Osteoblast (primary cell): Measurements from ENCODE around the gene LILRB3. TPM values are rescaled to one million over a fixed set of nuclear protein-coding genes. Genes with fewer than 3 reads are reported as not detected.
"Not testable (repeated sequence)": the region's sequence is repeated elsewhere in the genome, so short reads cannot be mapped to it uniquely, and the experiment has no call there.

Source experiments
- DNase-seq: peaks from one replicate; pipeline ENCODE4 v3.0.0; 2011; ENCODE audit warnings: low spot score, mixed read lengths; ENCODE audit not compliant: insufficient read length; ENCODE audit errors: missing footprints
- H2AFZ ChIP-seq: 2 replicates; pipeline ENCODE4 v1.6.0; 2011; ENCODE audit warnings: mild to moderate bottlenecking, low read length
- H3K27ac ChIP-seq: 2 replicates; pipeline ENCODE4 v1.5.1; 2011; ENCODE audit warnings: mild to moderate bottlenecking, low read depth, low read length, moderate library complexity
- H3K27me3 ChIP-seq: 2 replicates; pipeline ENCODE4 v1.6.0; 2012; ENCODE audit warnings: mild to moderate bottlenecking, control low read depth, inconsistent platforms, low read length, moderate library complexity; ENCODE audit not compliant: insufficient read depth
- H3K36me3 ChIP-seq: 2 replicates; pipeline ENCODE4 v1.5.1; 2011; ENCODE audit warnings: mild to moderate bottlenecking, low read length, control low read depth, moderate library complexity; ENCODE audit not compliant: insufficient read depth
- H3K4me1 ChIP-seq: 2 replicates; pipeline ENCODE4 v1.5.1; 2011; ENCODE audit warnings: mild to moderate bottlenecking, low read length, control low read depth, moderate library complexity; ENCODE audit not compliant: insufficient read depth
- H3K4me2 ChIP-seq: 2 replicates; pipeline ENCODE4 v1.6.0; 2011; ENCODE audit warnings: mild to moderate bottlenecking, low read length; ENCODE audit not compliant: insufficient read depth
- H3K4me3 ChIP-seq: fragments of 200-600 bp; sonication (generic); 3 replicates; pipeline ENCODE4 v1.5.1; 2012; ENCODE audit warnings: mild to moderate bottlenecking, low read length, inconsistent platforms; ENCODE audit not compliant: insufficient read depth
- H3K79me2 ChIP-seq: 2 replicates; pipeline ENCODE4 v1.6.0; 2012; ENCODE audit warnings: mild to moderate bottlenecking, low read length, control low read depth, inconsistent platforms; ENCODE audit not compliant: insufficient read depth
- H3K9me3 ChIP-seq: 2 replicates; pipeline ENCODE4 v1.5.1; 2011; ENCODE audit warnings: low read depth, low read length, control low read depth
- H4K20me1 ChIP-seq: 2 replicates; pipeline ENCODE4 v1.6.0; 2012; ENCODE audit warnings: mild to moderate bottlenecking, low read length, control low read depth; ENCODE audit not compliant: insufficient read depth
- total RNA-seq: library from RNA; depleted of rRNA; stranded (reverse); fragments of >200 nt; gene quantifications from 2 replicates; pipeline ENCODE4 v1.2.3, GENCODE V29; 2012
- TF ChIP-seq, protein P1 (sequence below): IDR thresholded peaks from 2 replicates; pipeline ENCODE4 v1.5.1; 2011; ENCODE audit warnings: mild to moderate bottlenecking, low read depth, low read length, moderate library complexity; ENCODE audit errors: extremely low read depth

LILRB3 gene
- total RNA-seq, 1 donor = not detected

DNA sequence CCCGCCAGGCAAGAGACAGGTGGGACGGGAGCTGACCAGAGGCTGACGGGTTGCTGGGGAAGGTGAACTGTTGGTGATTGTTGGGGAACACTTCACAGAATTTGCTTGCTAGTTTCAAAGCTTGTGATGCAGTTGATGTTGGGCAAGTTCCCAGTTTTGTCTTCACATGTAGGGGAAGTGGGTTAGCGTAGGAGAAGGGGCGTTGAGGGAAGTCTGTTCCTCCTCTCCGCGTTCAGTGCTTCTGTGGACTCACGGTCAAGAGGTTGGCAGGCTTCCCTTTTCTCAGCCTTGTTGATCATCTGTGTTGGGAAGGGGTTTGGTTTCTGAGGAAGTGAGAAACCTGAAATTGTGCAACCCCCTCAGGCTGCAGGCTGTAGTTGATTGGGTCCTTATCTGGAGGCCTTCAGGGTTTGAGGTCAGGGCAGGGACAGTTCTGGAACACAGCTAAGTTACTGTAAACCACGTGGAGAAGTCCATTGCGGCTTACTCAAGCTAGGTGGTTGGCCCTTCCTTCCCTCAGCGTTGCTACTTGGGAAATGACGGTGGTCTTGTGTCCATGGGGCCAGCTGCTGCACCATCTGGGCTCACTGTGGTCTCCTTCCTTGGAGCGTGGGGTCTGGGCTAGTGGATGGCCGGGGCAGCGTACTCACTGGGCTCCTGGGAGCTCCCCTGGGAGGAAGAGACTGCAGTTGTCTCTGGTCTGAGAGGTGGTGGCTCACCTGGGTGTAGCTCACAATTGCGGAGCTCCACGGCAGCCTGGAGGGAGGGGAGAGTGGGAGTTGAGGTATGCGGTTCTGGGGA lies 14.6 kb downstream of the LILRB3 start:
- H3K4me2 ChIP-seq = peak overlapping the region; percentile 42
- H3K4me3 ChIP-seq = no peak overlapping the region
- TF ChIP-seq, protein P1, sequence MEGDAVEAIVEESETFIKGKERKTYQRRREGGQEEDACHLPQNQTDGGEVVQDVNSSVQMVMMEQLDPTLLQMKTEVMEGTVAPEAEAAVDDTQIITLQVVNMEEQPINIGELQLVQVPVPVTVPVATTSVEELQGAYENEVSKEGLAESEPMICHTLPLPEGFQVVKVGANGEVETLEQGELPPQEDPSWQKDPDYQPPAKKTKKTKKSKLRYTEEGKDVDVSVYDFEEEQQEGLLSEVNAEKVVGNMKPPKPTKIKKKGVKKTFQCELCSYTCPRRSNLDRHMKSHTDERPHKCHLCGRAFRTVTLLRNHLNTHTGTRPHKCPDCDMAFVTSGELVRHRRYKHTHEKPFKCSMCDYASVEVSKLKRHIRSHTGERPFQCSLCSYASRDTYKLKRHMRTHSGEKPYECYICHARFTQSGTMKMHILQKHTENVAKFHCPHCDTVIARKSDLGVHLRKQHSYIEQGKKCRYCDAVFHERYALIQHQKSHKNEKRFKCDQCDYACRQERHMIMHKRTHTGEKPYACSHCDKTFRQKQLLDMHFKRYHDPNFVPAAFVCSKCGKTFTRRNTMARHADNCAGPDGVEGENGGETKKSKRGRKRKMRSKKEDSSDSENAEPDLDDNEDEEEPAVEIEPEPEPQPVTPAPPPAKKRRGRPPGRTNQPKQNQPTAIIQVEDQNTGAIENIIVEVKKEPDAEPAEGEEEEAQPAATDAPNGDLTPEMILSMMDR = no peak
- H3K79me2 ChIP-seq = peaks cover 64% of the 10 kb centered on the region
- H3K36me3 ChIP-seq = peaks cover 55% of the 10 kb centered on the region
- no peaks in the 10 kb centered on the region for H3K9me3 ChIP-seq
- H2AFZ ChIP-seq = no peak overlapping the region
- peaks cover 83% of the 10 kb centered on the region for H4K20me1 ChIP-seq
- H3K27ac ChIP-seq = peak overlapping the region; percentile 87
- no peaks in the 10 kb centered on the region for H3K27me3 ChIP-seq
- H3K4me1 ChIP-seq = peaks cover 68% of the 10 kb centered on the region
- DNase-seq = peak; percentile 73

DNA sequence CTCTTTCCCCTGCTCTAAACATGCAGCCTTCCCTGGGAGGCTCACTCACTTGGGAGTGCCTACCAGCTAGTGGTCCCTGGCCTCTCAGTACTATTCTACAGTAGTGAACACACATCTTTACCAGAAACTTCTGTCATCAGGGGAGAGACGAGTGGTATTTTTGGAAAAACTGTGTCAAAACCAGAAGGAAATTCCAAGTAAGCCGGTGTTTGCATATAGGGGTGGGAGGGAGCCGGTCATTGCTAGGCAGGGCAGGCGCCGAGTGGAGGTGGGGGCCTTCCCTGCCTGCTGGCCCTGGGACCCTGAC lies 15.2 kb downstream of the LILRB3 start:
- Histone ChIP-seq H3K27ac (peak overlapping the region; percentile 87), H3K4me1 (peaks cover 74% of the 10 kb centered on the region), H2AFZ (no peak overlapping the region), H3K9me3 (no peaks in the 10 kb centered on the region), H3K27me3 (no peaks in the 10 kb centered on the region), H3K36me3 (peaks cover 60% of the 10 kb centered on the region), H3K79me2 (peaks cover 68% of the 10 kb centered on the region), H3K4me3 (no peak overlapping the region), H4K20me1 (peaks cover 86% of the 10 kb centered on the region), H3K4me2 (peak overlapping the region; percentile 42)
- DNase-seq = peak; percentile 51
- TF ChIP-seq, protein P1 = no peak

DNA sequence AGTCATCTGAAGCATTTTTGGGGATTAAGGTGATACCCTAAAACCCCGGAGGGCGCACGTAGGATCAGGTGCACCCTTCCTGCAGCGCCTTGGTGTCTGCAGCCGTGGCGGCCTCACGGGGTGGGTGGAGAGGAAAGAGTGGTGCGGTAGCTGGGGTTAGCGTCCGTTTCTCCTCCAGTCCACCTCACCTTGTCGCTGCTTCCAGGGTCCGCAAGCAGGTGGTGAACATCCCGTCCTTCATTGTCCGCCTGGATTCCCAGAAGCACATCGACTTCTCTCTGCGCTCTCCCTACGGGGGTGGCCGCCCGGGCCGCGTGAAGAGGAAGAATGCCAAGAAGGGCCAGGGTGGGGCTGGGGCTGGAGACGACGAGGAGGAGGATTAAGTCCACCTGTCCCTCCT lies 15.6 kb downstream of the LILRB3 start:
- Histone ChIP-seq H4K20me1 (peaks cover 89% of the 10 kb centered on the region), H3K4me1 (peaks cover 78% of the 10 kb centered on the region)

DNA sequence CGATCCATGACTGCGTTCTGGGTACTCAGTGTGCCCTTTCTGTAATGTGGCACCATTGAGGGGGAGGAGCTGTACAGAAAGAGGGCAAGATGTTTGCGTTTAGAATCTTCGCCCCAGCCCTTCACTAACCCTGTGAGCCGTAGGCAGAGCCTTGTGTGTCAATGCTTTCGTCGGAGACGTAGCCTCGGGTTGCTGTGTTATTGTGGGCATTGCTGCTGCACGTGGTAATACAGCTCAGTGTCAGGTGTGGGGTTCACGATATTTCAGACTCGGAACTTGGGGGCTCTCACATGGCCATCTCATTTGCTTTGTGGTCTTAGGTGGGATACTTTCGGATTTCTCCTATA lies 16.0 kb downstream of the LILRB3 start:
- Histone ChIP-seq H3K36me3 (peaks cover 69% of the 10 kb centered on the region), H2AFZ (no peak overlapping the region), H3K4me2 (no peak overlapping the region), H3K79me2 (peaks cover 76% of the 10 kb centered on the region), H3K4me3 (no peak overlapping the region), H3K9me3 (no peaks in the 10 kb centered on the region), H3K27me3 (no peaks in the 10 kb centered on the region), H3K27ac (no peak overlapping the region), H4K20me1 (peaks cover 93% of the 10 kb centered on the region), H3K4me1 (peaks cover 82% of the 10 kb centered on the region)
- TF ChIP-seq, protein P1 = no peak
- DNase-seq = no peak

More for the DNA sequence above, 15.6 kb downstream of the LILRB3 start:
- Histone ChIP-seq H3K36me3 (peaks cover 65% of the 10 kb centered on the region), H3K27ac (peak overlapping the region; percentile 87), H3K79me2 (peaks cover 72% of the 10 kb centered on the region)
- not testable (repeated sequence) for H3K4me3 ChIP-seq, H2AFZ ChIP-seq, H3K4me2 ChIP-seq, DNase-seq, H3K27me3 ChIP-seq, H3K9me3 ChIP-seq
